ENCODE data around the gene PDZD2. TPM values are rescaled to one million over a fixed set of nuclear protein-coding genes. Genes with fewer than 3 reads are reported as not detected.

Gene PDZD2
- total RNA-seq, 1 donor from 2014 or later: 4.3 TPM

GRCh38 chr5:32061236-32061635 lies 422.3 kb downstream of the PDZD2 start:
- no peaks in the 10 kb centered on the region for H3K27me3 Mint-ChIP-seq
- no peak overlapping the region for H3K27ac Mint-ChIP-seq
- peaks cover 13% of the 10 kb centered on the region for H3K4me1 Mint-ChIP-seq (ENCODE audit: unreplicated experiment)
- no peak for DNase-seq (ENCODE audit: extremely low spot score, unreplicated experiment)
- H3K36me3 Mint-ChIP-seq: peaks cover 4% of the 10 kb centered on the region
- no peaks in the 10 kb centered on the region for H3K9me3 Mint-ChIP-seq
- TF ChIP-seq CTCF (conservative IDR thresholded peaks at IDR 0.05): no peak
- H3K4me3 Mint-ChIP-seq: no peak overlapping the region

- TF ChIP-seq CTCF (conservative IDR thresholded peaks at IDR 0.05): no peak
- no peaks in the 10 kb centered on the region for H3K27me3 Mint-ChIP-seq
- peaks cover 4% of the 10 kb centered on the region for H3K9me3 Mint-ChIP-seq
- H3K4me1 Mint-ChIP-seq (ENCODE audit: unreplicated experiment): no peaks in the 10 kb centered on the region
- DNase-seq (ENCODE audit: extremely low spot score, unreplicated experiment): no peak
- peaks cover 5% of the 10 kb centered on the region for H3K36me3 Mint-ChIP-seq
- no peak overlapping the region for H3K4me3 Mint-ChIP-seq
- no peak overlapping the region for H3K27ac Mint-ChIP-seq
These were observed 427.5 kb downstream of the PDZD2 start for GRCh38 chr5:32066448-32066847.

GRCh38 chr5:32067774-32068470 lies 429.0 kb downstream of the PDZD2 start:
- H3K9me3 Mint-ChIP-seq: peaks cover 4% of the 10 kb centered on the region
- no peak overlapping the region for H3K4me3 Mint-ChIP-seq
- no peaks in the 10 kb centered on the region for H3K27me3 Mint-ChIP-seq
- no peak for DNase-seq (ENCODE audit: extremely low spot score, unreplicated experiment)
- no peaks in the 10 kb centered on the region for H3K4me1 Mint-ChIP-seq (ENCODE audit: unreplicated experiment)
- peaks cover 5% of the 10 kb centered on the region for H3K36me3 Mint-ChIP-seq
- no peak for TF ChIP-seq CTCF (conservative IDR thresholded peaks at IDR 0.05)
- no peak overlapping the region for H3K27ac Mint-ChIP-seq

- Mint-ChIP-seq H3K27ac (no peak overlapping the region), H3K36me3 (peaks cover 5% of the 10 kb centered on the region), H3K4me3 (no peak overlapping the region), H3K27me3 (no peaks in the 10 kb centered on the region), H3K9me3 (peaks cover 4% of the 10 kb centered on the region), H3K4me1 (ENCODE audit: unreplicated experiment) (no peaks in the 10 kb centered on the region)
- no peak for DNase-seq (ENCODE audit: extremely low spot score, unreplicated experiment)
- TF ChIP-seq CTCF (conservative IDR thresholded peaks at IDR 0.05): no peak
These were observed 429.6 kb downstream of the PDZD2 start for GRCh38 chr5:32068561-32068960.

GRCh38 chr5:32069396-32069795 lies 430.5 kb downstream of the PDZD2 start:
- TF ChIP-seq CTCF (conservative IDR thresholded peaks at IDR 0.05): no peak
- Mint-ChIP-seq H3K27me3 (no peaks in the 10 kb centered on the region), H3K4me1 (ENCODE audit: unreplicated experiment) (no peaks in the 10 kb centered on the region), H3K36me3 (peaks cover 5% of the 10 kb centered on the region), H3K9me3 (peaks cover 4% of the 10 kb centered on the region), H3K27ac (no peak overlapping the region), H3K4me3 (no peak overlapping the region)
- DNase-seq (ENCODE audit: extremely low spot score, unreplicated experiment): no peak
